Heart left ventricle (tissue), 16 donors: ENCODE data around the gene SLC39A3. TPM values are rescaled to one million over a fixed set of nuclear protein-coding genes. Genes with fewer than 3 reads are reported as not detected.
"Not testable (repeated sequence)": the region's sequence is repeated elsewhere in the genome, so short reads cannot be mapped to it uniquely, and the experiment has no call there.

Experiments
- ATAC-seq, 4 donors: fragments of 200-7000 bp; cut with Tn5 transposase; one replicate each; pipeline ENCODE4 v1.9.1; 2020 to 2022; ENCODE audit warnings: moderate library complexity in 4 of 4, mild to moderate bottlenecking in 3 of 4, moderate number of reproducible peaks in 1 of 4
- DNase-seq, 5 donors: peaks; one replicate each; pipeline ENCODE4 v3.0.0-alpha.2; 2020
- H3K27ac ChIP-seq, 12 donors: fragments of 200-600 bp; sonication (generic) in 4 of 12; one replicate each; pipeline versions ENCODE4 v1.5.0 to v1.8.0; 2016 to 2022; ENCODE audit warnings: mild to moderate bottlenecking in 2 of 12
- H3K27me3 ChIP-seq, 9 donors: fragments of 200-600 bp; sonication (generic) in 2 of 9; one replicate each; pipeline versions ENCODE4 v1.5.1 to v1.8.0; 2016 to 2022; ENCODE audit warnings: mild to moderate bottlenecking in 3 of 9
- H3K36me3 ChIP-seq, 9 donors: fragments of 200-600 bp; sonication (generic) in 2 of 9; one replicate each; pipeline versions ENCODE4 v1.5.0 to v1.8.0; 2018 to 2022; ENCODE audit warnings: mild to moderate bottlenecking in 2 of 9
- H3K4me1 ChIP-seq, 12 donors: fragments of 200-600 bp; sonication (generic) in 4 of 12; one replicate each; pipeline versions ENCODE4 v1.5.0 to v1.8.0; 2016 to 2022; ENCODE audit warnings: mild to moderate bottlenecking in 3 of 12
- H3K4me3 ChIP-seq, 12 donors: fragments of 200-600 bp; sonication (generic) in 4 of 12; one replicate each; pipeline versions ENCODE4 v1.5.0 to v1.8.0; 2017 to 2022; ENCODE audit warnings: mild to moderate bottlenecking in 9 of 12, moderate library complexity in 4 of 12
- H3K9me3 ChIP-seq, 12 donors: fragments of 200-600 bp; sonication (generic) in 4 of 12; one replicate each; pipeline versions ENCODE4 v1.5.0 to v1.8.0; 2016 to 2022; ENCODE audit warnings: mild to moderate bottlenecking in 1 of 12
- POLR2A ChIP-seq, 2 donors: fragments of 450-650 bp; IDR thresholded peaks; one replicate each; pipeline ENCODE4 v1.6.1; 2017; ENCODE audit warnings: antibody characterized with exemption in 2 of 2, mild to moderate bottlenecking in 2 of 2, moderate library complexity in 2 of 2
- whole genome bisulfite sequencing, 4 donors: extraction: QIAGEN DNeasy Blood & Tissue Kit in 2 of 4; methylation state at CpG; one replicate each; pipeline versions ENCODE4 v1.1.5 to v1.1.7; 2013 to 2018; 5-methylcytosine and 5-hydroxymethylcytosine counted together
- intact Hi-C, 10 donors: fragments of 100-400 bp; cut with DNase I; formaldehyde crosslinking; loops; one replicate each; pipeline versions ENCODE4 v1.11.1 to v1.14.2; 2022
- polyA plus RNA-seq, 2 donors: library from polyadenylated mRNA; stranded (reverse); fragments of 200-250 nt; gene quantifications; one replicate each; pipeline ENCODE4 v1.2.3, GENCODE V29; 2013
- total RNA-seq, 9 donors: library from RNA; depleted of rRNA in 2 of 9; stranded (reverse); fragments of >200 nt in 2 of 9; fragmentation: NEBNext Ultra II Directional in 3 of 9; extraction: Animal tissue kit (Norgen Biotek cat#: 25700) in 3 of 9; gene quantifications; one replicate each; pipeline versions ENCODE4 v1.1.0 to v1.2.4, GENCODE V29; 2016 to 2023
- TF ChIP-seq, protein P1 (sequence below), 12 donors: fragments of 200-600 bp; sonication (generic) in 4 of 12; IDR thresholded peaks; one replicate each; pipeline versions ENCODE4 v1.5.0 to v1.8.0; 2018 to 2022; ENCODE audit warnings: antibody characterized with exemption in 12 of 12, mild to moderate bottlenecking in 5 of 12
- donor health status: ischemic (EF 13 %, LVEDD 7.1; RV severe dilation, severe dysfunction).
- donor health status: healthy with polysubstance abuse.
- donor health status: DM: no; HTN: yes; CAD: no.
- donor health status: DM: no; HTN: no; CAD: no.
- donor health status: ischemic (EF 25% LVEDD 6.9; RV normal size, moderate dysfunction).
- donor health status: ischemic (EF 25% LVEDD 5.7; RV mildly dilated, moderate dysfunction).
- donor health status: healthy.
- donor health status: DM: yes; HTN: yes; CAD: no.
- donor health status: ischemic (EF 35%, LVEDD 5.7; RV mildly dilated, moderate dysfunction).
- donor health status: nonischemic (EF 11% LVEDD 7.7; RV severe dilation, severe dysfunction).
- donor health status: DM: yes; HTN: yes; CAD: no.
- donor health status: PGD.
- donor health status: ischemic (EF 29% LVEDD 5.4; RV normal size, mild dysfunction).
- donor health status: nonischemic (EF 23%, LVEDD 6.1; RV moderate dilation, normal function).

Gene SLC39A3
- total and polyA plus RNA-seq, 11 donors, result 16.4 to 63.7 (median 30.9) TPM

DNA sequence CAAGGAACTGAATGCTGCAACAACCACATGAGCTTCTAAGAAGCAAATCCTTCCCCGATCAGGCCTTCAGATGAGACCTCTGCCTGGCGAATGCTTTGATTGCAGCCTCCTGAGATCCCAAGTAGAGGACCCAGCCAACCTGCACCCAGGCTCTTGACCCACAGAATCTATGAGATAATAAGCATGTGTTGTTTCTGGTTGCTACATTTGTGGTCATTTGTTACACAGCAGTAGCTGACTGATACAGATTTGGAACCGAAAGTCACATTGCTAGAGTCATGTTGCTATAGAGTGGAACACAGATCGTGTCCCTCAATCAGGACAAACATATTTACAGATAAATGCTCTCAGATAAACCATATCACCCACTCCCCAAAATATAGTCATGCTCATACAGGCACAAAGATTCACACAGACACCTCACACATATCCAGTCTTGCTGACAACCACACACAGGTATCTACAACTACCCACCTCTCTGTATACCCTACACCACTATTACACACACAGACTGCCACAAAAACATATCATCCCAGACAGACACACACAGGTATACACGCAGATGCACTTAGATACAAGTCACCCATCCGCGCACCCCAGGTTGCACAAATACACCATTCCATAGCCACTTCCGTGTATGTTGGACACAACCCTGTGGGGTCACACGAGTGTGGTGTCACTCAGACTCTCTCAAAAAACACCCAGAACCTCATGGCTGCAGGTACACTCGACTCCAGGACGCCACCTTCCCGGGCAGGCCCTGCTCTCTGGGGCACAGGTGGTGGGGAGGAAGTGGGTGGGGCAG, 24.1 kb downstream of the SLC39A3 start:
- intact Hi-C loops, result no loop called here
- 85 to 93% (median 93%) methylated on average over 11 to 12 of the region's 12 CpGs for WGBS, 4 donors
- H3K27me3 ChIP-seq, result peaks cover 2 to 17% (median 7%) of the 10 kb centered on the region in 9 donors

DNA sequence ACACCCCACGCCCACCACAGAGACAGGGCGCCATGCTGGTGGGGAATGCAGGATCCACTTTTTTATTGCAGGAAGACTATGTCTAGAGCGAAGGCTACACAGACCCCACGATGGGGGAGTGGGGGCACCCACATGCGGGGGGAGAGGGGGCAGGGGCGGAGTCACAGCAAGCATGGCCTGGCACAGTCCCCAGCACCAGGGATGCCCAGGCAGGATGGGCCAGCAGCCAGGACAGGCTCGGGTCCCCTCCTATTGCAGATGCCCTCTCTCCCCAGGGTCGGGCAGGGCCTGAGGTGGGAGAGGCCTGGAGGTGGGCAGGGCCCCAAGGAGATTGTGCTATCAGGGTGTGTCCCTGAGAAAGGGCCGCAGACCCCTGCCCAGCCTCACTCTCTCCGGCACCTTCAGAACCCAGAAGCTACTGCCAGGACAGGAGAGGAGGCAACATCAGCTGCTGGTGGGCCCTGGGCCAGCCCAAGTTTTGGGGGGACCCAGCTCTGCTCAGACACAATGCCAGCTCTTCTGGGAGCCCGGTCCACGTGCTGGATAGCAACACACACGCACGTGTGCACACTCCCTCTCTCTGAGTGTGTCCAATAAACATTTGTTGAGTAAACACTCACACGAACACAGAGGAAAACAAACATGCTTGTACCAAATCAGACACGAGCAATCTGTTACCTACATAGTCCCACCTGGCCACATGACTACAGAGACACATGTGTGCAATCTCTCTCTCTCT, 25.1 kb downstream of the SLC39A3 start:
- intact Hi-C loops, result no loop called here
- H3K27ac ChIP-seq, result no peak overlapping the region
- H3K4me1 ChIP-seq, result peaks cover 0 to 6% (median 0%) of the 10 kb centered on the region in 12 donors
- peaks cover 0 to 7% (median 0%) of the 10 kb centered on the region in 9 donors for H3K27me3 ChIP-seq
- H3K36me3 ChIP-seq, result peaks cover 0 to 4% (median 0%) of the 10 kb centered on the region in 9 donors
- DNase-seq (peak in 1 of 5 donors; percentile 16), ATAC-seq (peak in 2 of 4 donors; percentile 17 to 18)
- 76 to 90% (median 84%) methylated on average over 13 to 16 of the region's 16 CpGs for WGBS, 4 donors
- H3K4me3 ChIP-seq, result no peak overlapping the region
- no peak for TF ChIP-seq POLR2A (IDR thresholded peaks at IDR 0.05)
- TF ChIP-seq, protein P1, sequence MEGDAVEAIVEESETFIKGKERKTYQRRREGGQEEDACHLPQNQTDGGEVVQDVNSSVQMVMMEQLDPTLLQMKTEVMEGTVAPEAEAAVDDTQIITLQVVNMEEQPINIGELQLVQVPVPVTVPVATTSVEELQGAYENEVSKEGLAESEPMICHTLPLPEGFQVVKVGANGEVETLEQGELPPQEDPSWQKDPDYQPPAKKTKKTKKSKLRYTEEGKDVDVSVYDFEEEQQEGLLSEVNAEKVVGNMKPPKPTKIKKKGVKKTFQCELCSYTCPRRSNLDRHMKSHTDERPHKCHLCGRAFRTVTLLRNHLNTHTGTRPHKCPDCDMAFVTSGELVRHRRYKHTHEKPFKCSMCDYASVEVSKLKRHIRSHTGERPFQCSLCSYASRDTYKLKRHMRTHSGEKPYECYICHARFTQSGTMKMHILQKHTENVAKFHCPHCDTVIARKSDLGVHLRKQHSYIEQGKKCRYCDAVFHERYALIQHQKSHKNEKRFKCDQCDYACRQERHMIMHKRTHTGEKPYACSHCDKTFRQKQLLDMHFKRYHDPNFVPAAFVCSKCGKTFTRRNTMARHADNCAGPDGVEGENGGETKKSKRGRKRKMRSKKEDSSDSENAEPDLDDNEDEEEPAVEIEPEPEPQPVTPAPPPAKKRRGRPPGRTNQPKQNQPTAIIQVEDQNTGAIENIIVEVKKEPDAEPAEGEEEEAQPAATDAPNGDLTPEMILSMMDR (IDR thresholded peaks at IDR 0.05), result no peak
- peaks cover 0 to 12% (median 3%) of the 10 kb centered on the region in 12 donors for H3K9me3 ChIP-seq

More for the DNA sequence above, 24.1 kb downstream of the SLC39A3 start:
- no peak overlapping the region for H3K27ac ChIP-seq
- TF ChIP-seq, protein P1 (IDR thresholded peaks at IDR 0.05), result no peak
- TF ChIP-seq POLR2A (IDR thresholded peaks at IDR 0.05), result no peak
- ATAC-seq (no peak), DNase-seq (no peak)
- H3K4me3 ChIP-seq, result no peak overlapping the region
- H3K4me1 ChIP-seq, result peaks cover 0 to 13% (median under 1%) of the 10 kb centered on the region in 12 donors
- H3K9me3 ChIP-seq, result peaks cover 0 to 12% (median 3%) of the 10 kb centered on the region in 12 donors
- peaks cover 0 to 4% (median 0%) of the 10 kb centered on the region in 9 donors for H3K36me3 ChIP-seq

GRCh38 chr19:2714102-2714501, 25.7 kb downstream of the SLC39A3 start:
- H3K36me3 ChIP-seq, ATAC-seq, H3K4me3 ChIP-seq, DNase-seq, H3K4me1 ChIP-seq, H3K27ac ChIP-seq, H3K27me3 ChIP-seq, intact Hi-C loops: not testable (repeated sequence)
- H3K9me3 ChIP-seq, result peaks cover 0 to 12% (median 3%) of the 10 kb centered on the region in 12 donors
- 49 to 74% (median 54%) methylated on average over 1 of the region's 1 CpG; no CpG with 5 or more reads in 1 of the 4 donors for WGBS, 4 donors

DNA sequence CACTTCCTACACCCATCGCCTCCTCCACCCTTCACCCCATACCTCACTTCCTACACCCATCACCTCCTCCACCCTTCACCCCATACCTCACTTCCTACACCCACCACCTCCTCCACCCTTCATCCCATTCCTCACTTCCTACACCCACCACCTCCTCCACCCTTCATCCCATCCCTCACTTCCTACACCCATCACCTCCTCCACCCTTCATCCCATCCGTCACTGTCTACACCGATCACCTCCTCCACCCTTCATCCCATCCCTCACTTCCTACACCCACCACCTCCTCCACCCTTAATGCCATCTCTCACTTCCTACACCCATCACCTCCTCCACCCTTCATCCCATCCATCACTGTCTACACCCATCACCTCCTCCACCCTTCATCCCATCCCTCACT, 26.6 kb downstream of the SLC39A3 start:
- H3K4me1 ChIP-seq, DNase-seq, intact Hi-C loops, H3K27ac ChIP-seq, ATAC-seq, H3K36me3 ChIP-seq, H3K27me3 ChIP-seq, H3K4me3 ChIP-seq: not testable (repeated sequence)
- WGBS, 4 donors, result 81 to 93% (median 86%) methylated on average over 3 of the region's 3 CpGs
- H3K9me3 ChIP-seq, result peaks cover 0 to 12% (median 3%) of the 10 kb centered on the region in 12 donors

GRCh38 chr19:2711875-2712205, 28.0 kb downstream of the SLC39A3 start:
- peaks cover 0 to 4% (median 0%) of the 10 kb centered on the region in 12 donors for H3K4me1 ChIP-seq
- TF ChIP-seq, protein P1 (IDR thresholded peaks at IDR 0.05), result no peak
- no peak for TF ChIP-seq POLR2A (IDR thresholded peaks at IDR 0.05)
- H3K27ac ChIP-seq, result no peak overlapping the region
- ATAC-seq (no peak), DNase-seq (no peak)
- H3K4me3 ChIP-seq, result no peak overlapping the region
- H3K36me3 ChIP-seq, result peaks cover 0 to 4% (median 0%) of the 10 kb centered on the region in 9 donors
- peaks cover 0 to 5% (median 0%) of the 10 kb centered on the region in 9 donors for H3K27me3 ChIP-seq
- 68 to 70% (median 70%) methylated on average over 5 of the region's 5 CpGs for WGBS, 4 donors
- intact Hi-C loops, result no loop called here
- peaks cover 0 to 12% (median 3%) of the 10 kb centered on the region in 12 donors for H3K9me3 ChIP-seq
